Ovary (tissue), 3 donors: ENCODE data around the gene FBXO45.

Experiments
- CTCF ChIP-seq, 3 donors: fragments of 450-650 bp in 2 of 3; fragments of 200-600 bp in 1 of 3; IDR thresholded peaks; one replicate each; pipeline versions ENCODE4 v1.5.1 to v1.8.0; 2016 to 2022; ENCODE audit warnings: antibody characterized with exemption in 3 of 3, mild to moderate bottlenecking in 1 of 3
- POLR2A ChIP-seq: fragments of 450-650 bp; IDR thresholded peaks from one replicate; pipeline ENCODE4 v1.6.1; 2017; ENCODE audit warnings: antibody characterized with exemption, mild to moderate bottlenecking, moderate library complexity
- donor health status: DM: no; HTN: no; CAD: no.

GRCh38 chr3:196531418-196531817 lies 37.0 kb upstream of the FBXO45 start:
- TF ChIP-seq CTCF (IDR thresholded peaks at IDR 0.05) (no peak), POLR2A (no peak)
